ENCODE measurements around the gene TXNDC11.

DNA sequence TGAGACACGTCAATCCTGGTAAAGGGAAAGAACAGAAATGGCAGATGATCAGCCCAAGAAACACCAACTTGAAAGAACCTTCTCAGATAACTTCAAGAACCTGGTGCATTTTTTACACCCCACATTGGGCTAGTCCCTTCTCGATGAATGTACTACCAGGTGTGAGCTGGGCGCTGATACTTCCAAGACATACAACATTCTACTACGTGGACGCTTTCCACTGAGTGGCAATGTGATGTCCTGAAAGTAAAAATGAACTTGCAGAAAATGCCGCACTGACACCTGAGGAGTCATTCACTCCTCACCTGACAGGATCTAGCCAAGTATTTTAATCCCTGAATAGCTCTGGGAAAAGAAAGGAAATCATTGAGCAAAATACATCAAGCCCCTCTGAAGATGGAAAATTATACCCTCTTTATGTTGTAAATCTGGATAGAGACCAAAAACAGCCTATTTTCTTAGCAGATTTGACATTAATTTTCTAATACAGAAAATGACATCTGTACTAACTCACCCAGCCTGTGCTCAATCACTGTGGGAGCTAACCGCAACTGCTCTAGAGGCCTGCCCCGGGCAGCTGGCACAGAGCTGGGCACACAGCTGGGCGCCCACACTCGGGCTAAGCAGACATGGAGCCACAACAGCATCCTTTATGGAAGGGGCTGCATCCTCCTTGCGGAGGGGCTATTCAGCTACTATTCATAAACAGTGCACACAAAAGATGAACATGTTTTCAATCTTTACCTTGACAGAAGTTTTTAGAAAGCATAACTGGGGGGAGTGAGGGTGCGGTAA is 58.2 kb downstream of the TXNDC11 start:
- TF ChIP-seq EZH2 (IDR thresholded peaks at IDR 0.05; ENCODE audit: insufficient read depth, poor library complexity, severe bottlenecking), result no peak
- TF ChIP-seq EZH2phosphoT487 (IDR thresholded peaks at IDR 0.05; ENCODE audit: insufficient read depth, low read depth), result no peak

Data from GM23248 (cell line).